MM.1S (cell line): Measurements from ENCODE around the gene ATP6V0B.

Experiments used
- CTCF ChIP-seq: fragments of 300-600 bp; sonication (generic); IDR thresholded peaks from 2 replicates; pipeline ENCODE4 v1.5.1; 2016; ENCODE audit warnings: antibody characterized with exemption, low read length, mixed read lengths
- EZH2phosphoT487 ChIP-seq: fragments of 300-600 bp; sonication (generic); IDR thresholded peaks from 2 replicates; pipeline ENCODE4 v1.6.1; 2018; ENCODE audit warnings: antibody characterized with exemption, low read length

GRCh38 chr1:44024031-44024902, 49.5 kb downstream of the ATP6V0B start:
- TF ChIP-seq CTCF (no peak), EZH2phosphoT487 (no peak)
